ELR (cell line): ENCODE results near the gene ZNF154.
A peak's percentile ranks its signal among the peaks of the same experiment; 100 is the strongest.

Source experiments
- DNase-seq: peaks from one replicate; pipeline ENCODE4 v3.0.0-alpha.2; 2015; ENCODE audit warnings: low read depth

ZNF154 gene

GRCh38 chr19:57675881-57676280, 33.1 kb downstream of the ZNF154 start:
- no peak for DNase-seq

- no peak for DNase-seq
Measured at GRCh38 chr19:57672466-57672865, 36.5 kb downstream of the ZNF154 start.

- no peak for DNase-seq
Measured at GRCh38 chr19:57671124-57671895, 37.7 kb downstream of the ZNF154 start.

GRCh38 chr19:57668635-57669034, 40.4 kb downstream of the ZNF154 start, which contains the start of gene ZSCAN4:
Gene ZSCAN4 (plus strand): TSS chr19:57668935. CDS start chr19:57676146, 7,211 bp downstream.
- DNase-seq = no peak

- DNase-seq = no peak
Measured at GRCh38 chr19:57667228-57667627, 41.8 kb downstream of the ZNF154 start.

- no peak for DNase-seq
Measured at GRCh38 chr19:57665261-57665806, 43.7 kb downstream of the ZNF154 start.

- peak; percentile 66 for DNase-seq
Measured at GRCh38 chr19:57664269-57665127, 44.5 kb downstream of the ZNF154 start.

- no peak for DNase-seq
Measured at GRCh38 chr19:57656346-57656745, 52.7 kb downstream of the ZNF154 start.

- DNase-seq = no peak
Measured at GRCh38 chr19:57655443-57655842, 53.6 kb downstream of the ZNF154 start.

- no peak for DNase-seq
Measured at GRCh38 chr19:57653689-57654088, 55.3 kb downstream of the ZNF154 start.

GRCh38 chr19:57651654-57651996, 57.4 kb downstream of the ZNF154 start:
- no peak for DNase-seq

GRCh38 chr19:57648331-57649003, 60.5 kb downstream of the ZNF154 start:
- no peak for DNase-seq
